AG04450 (cell line): ENCODE results near the gene PTPN3. TPM values are rescaled to one million over a fixed set of nuclear protein-coding genes. Genes with fewer than 3 reads are reported as not detected.

Experiments
- CTCF ChIA-PET: fragments of 300-600, 350-600 bp; formaldehyde crosslinking; extraction: SDS; loops from one replicate; lab custom pipeline; 2022; ENCODE audit warnings: antibody characterized with exemption, inconsistent platforms; lab: Charles Lee
- POLR2A ChIA-PET: fragments of 350-600 bp; formaldehyde crosslinking; extraction: SDS; loops from one replicate; lab custom pipeline; 2021; ENCODE audit warnings: antibody characterized with exemption, inconsistent platforms; lab: Yijun Ruan, JAX
- DNase-seq: peaks from one replicate; pipeline ENCODE4 v3.0.0-alpha.2; 2011; ENCODE audit warnings: low read depth, low spot score
- H3K27ac ChIP-seq: one replicate; pipeline ENCODE4 v1.5.1; 2012; ENCODE audit warnings: low read depth, low read length, control low read depth
- H3K27me3 ChIP-seq: one replicate; pipeline ENCODE4 v1.6.0; 2012; ENCODE audit warnings: low read length; ENCODE audit not compliant: control insufficient read depth, insufficient read depth
- H3K4me3 ChIP-seq: 2 replicates; pipeline ENCODE4 v1.5.1; 2011; ENCODE audit warnings: mild to moderate bottlenecking, low read depth, low read length, control low read depth
- H3K9me3 ChIP-seq: 2 replicates; pipeline ENCODE4 v1.5.1; 2012; ENCODE audit warnings: low read length; ENCODE audit not compliant: control insufficient read depth, insufficient read depth
- polyA plus RNA-seq: library from polyadenylated mRNA; depleted of rRNA; stranded (reverse); fragments of >200 nt; gene quantifications from 2 replicates; pipeline ENCODE4 v1.2.3, GENCODE V29; 2011
- TF ChIP-seq, protein P1 (sequence below): IDR thresholded peaks from 2 replicates; pipeline ENCODE4 v1.5.1; 2011; ENCODE audit warnings: low read depth, low read length, control low read depth, inconsistent platforms

The PTPN3 gene
- polyA plus RNA-seq, 1 experiment: 1.4 TPM

DNA sequence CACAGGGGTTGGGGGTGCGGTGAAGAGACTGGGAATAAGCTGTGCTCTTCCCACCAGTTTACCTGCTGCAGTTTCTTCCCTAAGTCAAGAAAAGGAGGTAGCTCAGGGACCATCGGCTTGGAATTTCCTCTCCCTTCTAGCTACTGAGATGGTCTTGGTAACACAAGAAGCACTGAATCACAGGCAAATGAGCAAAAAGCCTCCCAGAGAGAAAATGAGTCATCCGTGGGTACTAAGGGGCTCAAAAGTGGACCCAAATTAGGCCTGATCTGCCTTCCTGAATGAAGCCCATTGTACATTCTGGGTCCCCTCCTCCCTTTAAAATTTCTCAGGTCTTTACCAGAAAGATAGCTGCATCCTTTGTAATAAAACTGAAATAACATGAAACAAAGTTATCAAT lies 49.9 kb downstream of the PTPN3 start:
- POLR2A ChIA-PET: interaction anchor here (0.6 kb wide), 1 partner anchor 341 kb away, joined by 4 read pairs; no protein-coding TSS in a partner anchor
- Histone ChIP-seq H3K27ac (peak overlapping the region; percentile 49), H3K4me3 (no peak overlapping the region), H3K9me3 (no peaks in the 10 kb centered on the region), H3K27me3 (no peaks in the 10 kb centered on the region)
- DNase-seq: peak; percentile 20
- CTCF ChIA-PET: interaction anchor here (0.8 to 4.0 kb wide), 3 partner anchors 8 to 21 kb away, joined by 3 to 28 read pairs (median 26); no protein-coding TSS in a partner anchor
- TF ChIP-seq, protein P1, sequence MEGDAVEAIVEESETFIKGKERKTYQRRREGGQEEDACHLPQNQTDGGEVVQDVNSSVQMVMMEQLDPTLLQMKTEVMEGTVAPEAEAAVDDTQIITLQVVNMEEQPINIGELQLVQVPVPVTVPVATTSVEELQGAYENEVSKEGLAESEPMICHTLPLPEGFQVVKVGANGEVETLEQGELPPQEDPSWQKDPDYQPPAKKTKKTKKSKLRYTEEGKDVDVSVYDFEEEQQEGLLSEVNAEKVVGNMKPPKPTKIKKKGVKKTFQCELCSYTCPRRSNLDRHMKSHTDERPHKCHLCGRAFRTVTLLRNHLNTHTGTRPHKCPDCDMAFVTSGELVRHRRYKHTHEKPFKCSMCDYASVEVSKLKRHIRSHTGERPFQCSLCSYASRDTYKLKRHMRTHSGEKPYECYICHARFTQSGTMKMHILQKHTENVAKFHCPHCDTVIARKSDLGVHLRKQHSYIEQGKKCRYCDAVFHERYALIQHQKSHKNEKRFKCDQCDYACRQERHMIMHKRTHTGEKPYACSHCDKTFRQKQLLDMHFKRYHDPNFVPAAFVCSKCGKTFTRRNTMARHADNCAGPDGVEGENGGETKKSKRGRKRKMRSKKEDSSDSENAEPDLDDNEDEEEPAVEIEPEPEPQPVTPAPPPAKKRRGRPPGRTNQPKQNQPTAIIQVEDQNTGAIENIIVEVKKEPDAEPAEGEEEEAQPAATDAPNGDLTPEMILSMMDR: no peak

GRCh38 chr9:109447329-109448076 lies 50.6 kb downstream of the PTPN3 start:
- no peak overlapping the region for H3K4me3 ChIP-seq
- ChIA-PET CTCF (interaction anchor here (0.8 to 3.1 kb wide), 2 partner anchors 10 to 22 kb away, joined by 3 to 26 read pairs; no protein-coding TSS in a partner anchor), POLR2A (no interaction called here)
- no peaks in the 10 kb centered on the region for H3K9me3 ChIP-seq
- no peak for DNase-seq
- no peaks in the 10 kb centered on the region for H3K27me3 ChIP-seq
- TF ChIP-seq, protein P1: no peak
- peak overlapping the region; percentile 49 for H3K27ac ChIP-seq

- TF ChIP-seq, protein P1: no peak
- no peak for DNase-seq
- POLR2A ChIA-PET: no interaction called here
- Histone ChIP-seq H3K4me3 (no peak overlapping the region), H3K9me3 (no peaks in the 10 kb centered on the region), H3K27ac (no peak overlapping the region), H3K27me3 (no peaks in the 10 kb centered on the region)
- CTCF ChIA-PET: interaction anchor here (1.1 kb wide), 1 partner anchor 65 kb away, joined by 3 read pairs; no protein-coding TSS in a partner anchor
Observed at GRCh38 chr9:109444771-109445320, 53.3 kb downstream of the PTPN3 start.

GRCh38 chr9:109442716-109443115 lies 55.4 kb downstream of the PTPN3 start:
- POLR2A ChIA-PET: no interaction called here
- Histone ChIP-seq H3K9me3 (no peaks in the 10 kb centered on the region), H3K27me3 (no peaks in the 10 kb centered on the region), H3K4me3 (no peak overlapping the region), H3K27ac (no peak overlapping the region)
- CTCF ChIA-PET: interaction anchor here (1.1 to 7.2 kb wide), 4 partner anchors 18 to 78 kb away, joined by 3 to 133 read pairs (median 25); no protein-coding TSS in a partner anchor
- no peak for DNase-seq
- TF ChIP-seq, protein P1: no peak

DNA sequence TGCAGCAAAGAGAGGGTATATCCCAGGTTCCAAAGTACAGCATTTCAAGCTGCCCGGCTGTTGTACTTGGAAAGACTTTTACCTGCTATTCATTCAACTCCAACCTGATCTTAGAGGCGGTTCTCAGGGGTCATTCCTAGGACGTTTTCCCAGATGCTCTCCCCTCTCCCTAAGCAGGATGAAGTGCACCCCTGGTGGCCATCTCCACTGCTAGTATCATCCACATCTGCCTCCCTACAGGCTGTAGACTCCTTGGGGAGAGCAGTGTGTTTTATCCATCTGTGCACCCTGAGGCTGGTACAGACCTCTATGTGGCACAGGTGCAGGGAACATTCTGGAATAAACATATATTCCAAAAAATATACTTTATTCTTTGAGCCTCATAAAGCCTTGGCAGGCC lies 56.8 kb downstream of the PTPN3 start:
- ChIA-PET POLR2A (no interaction called here), CTCF (interaction anchor here (0.6 to 7.2 kb wide), 23 partner anchors 9 to 101 kb away, joined by 3 to 133 read pairs (median 5); no protein-coding TSS in a partner anchor)
- Histone ChIP-seq H3K9me3 (no peaks in the 10 kb centered on the region), H3K27me3 (no peaks in the 10 kb centered on the region), H3K27ac (no peak overlapping the region), H3K4me3 (no peak overlapping the region)
- TF ChIP-seq, protein P1: no peak; the same call in 1 of the 2 replicates
- no peak for DNase-seq
